Fibroblast of lung (primary cell): ENCODE results near the gene PRAMEF4. TPM values are rescaled to one million over a fixed set of nuclear protein-coding genes. Genes with fewer than 3 reads are reported as not detected.
"Not testable (repeated sequence)": the region's sequence is repeated elsewhere in the genome, so short reads cannot be mapped to it uniquely, and the experiment has no call there.

Source experiments
- DNase-seq, 2 donors: peaks; one replicate each; pipeline versions ENCODE4 v3.0.0 to v3.0.0-alpha.2; 2010; ENCODE audit warnings: low read depth in 2 of 2
- H2AFZ ChIP-seq: 2 replicates; pipeline ENCODE4 v1.5.1; 2012; ENCODE audit warnings: low read length, control low read depth, inconsistent platforms
- H3K27ac ChIP-seq: 2 replicates; pipeline ENCODE4 v1.5.1; 2011; ENCODE audit warnings: low read length, control low read depth; ENCODE audit not compliant: insufficient read depth
- H3K27me3 ChIP-seq: 2 replicates; pipeline ENCODE4 v1.5.1; 2011; ENCODE audit warnings: mild to moderate bottlenecking, low read length; ENCODE audit not compliant: control insufficient read depth, insufficient read depth
- H3K36me3 ChIP-seq: 2 replicates; pipeline ENCODE4 v1.5.1; 2011; ENCODE audit warnings: low read length; ENCODE audit not compliant: control insufficient read depth, insufficient read depth
- H3K4me1 ChIP-seq: 2 replicates; pipeline ENCODE4 v1.5.1; 2011; ENCODE audit warnings: low read length; ENCODE audit not compliant: control insufficient read depth, insufficient read depth; ENCODE audit errors: extremely low read depth
- H3K4me2 ChIP-seq: 2 replicates; pipeline ENCODE4 v1.5.1; 2011; ENCODE audit warnings: low read length, control low read depth; ENCODE audit not compliant: insufficient read depth; ENCODE audit errors: extremely low read depth
- H3K4me3 ChIP-seq, 4 experiments: fragments of 200-600 bp in 1 of 4; sonication (generic) in 1 of 4; replicated peaks in 1 of 4; 2 replicates each; pipeline ENCODE4 v1.5.1; 2011 to 2016; ENCODE audit warnings: low read length in 4 of 4, low read depth in 3 of 4, mild to moderate bottlenecking in 3 of 4, control low read depth in 2 of 4, inconsistent platforms in 1 of 4, mixed read lengths in 1 of 4; ENCODE audit not compliant: insufficient read depth in 1 of 4; ENCODE audit errors: control extremely low read depth in 1 of 4
- H3K79me2 ChIP-seq: 2 replicates; pipeline ENCODE4 v1.5.1; 2012; ENCODE audit warnings: mild to moderate bottlenecking, low read length, inconsistent platforms; ENCODE audit not compliant: control insufficient read depth, insufficient read depth
- H3K9ac ChIP-seq: 2 replicates; pipeline ENCODE4 v1.5.1; 2011; ENCODE audit warnings: mild to moderate bottlenecking, low read length, control low read depth; ENCODE audit not compliant: insufficient read depth
- H3K9me3 ChIP-seq: 2 replicates; pipeline ENCODE4 v1.5.1; 2012; ENCODE audit warnings: low read depth, low read length; ENCODE audit not compliant: control insufficient read depth, insufficient read depth
- H4K20me1 ChIP-seq: 2 replicates; pipeline ENCODE4 v1.5.1; 2011; ENCODE audit warnings: low read length; ENCODE audit not compliant: control insufficient read depth, insufficient read depth; ENCODE audit errors: extremely low read depth
- EZH2 ChIP-seq: IDR thresholded peaks from 2 replicates; pipeline ENCODE4 v1.5.1; 2012; ENCODE audit warnings: low read length, control low read depth, mild to moderate bottlenecking; ENCODE audit errors: missing control alignments
- polyA plus RNA-seq, 2 donors: library from polyadenylated mRNA; depleted of rRNA in 1 of 2; stranded (reverse) in 1 of 2; unstranded in 1 of 2; fragments of >200 nt; gene quantifications; 2 replicates each; pipeline ENCODE4 v1.2.1, GENCODE V29; 2011 to 2012; ENCODE audit warnings: missing spikeins in 1 of 2
- total RNA-seq: library from RNA; depleted of rRNA; stranded (reverse); fragments of >200 nt; gene quantifications from 2 replicates; pipeline ENCODE4 v1.2.1, GENCODE V29; 2014
- TF ChIP-seq, protein P1 (sequence below), 2 donors: IDR thresholded peaks in 1 of 2; conservative IDR thresholded peaks in 1 of 2; 1 replicate in 1 of 2; 2 replicates in 1 of 2; pipeline ENCODE4 v1.5.1; 2011 to 2012; ENCODE audit warnings: low read length in 2 of 2, control low read depth in 1 of 2, inconsistent platforms in 1 of 2, low read depth in 1 of 2, mild to moderate bottlenecking in 1 of 2

The PRAMEF4 gene
- total and polyA plus RNA-seq, 2 donors (not counting 1 experiment from before 2014, with no cell fraction given): not detected

DNA sequence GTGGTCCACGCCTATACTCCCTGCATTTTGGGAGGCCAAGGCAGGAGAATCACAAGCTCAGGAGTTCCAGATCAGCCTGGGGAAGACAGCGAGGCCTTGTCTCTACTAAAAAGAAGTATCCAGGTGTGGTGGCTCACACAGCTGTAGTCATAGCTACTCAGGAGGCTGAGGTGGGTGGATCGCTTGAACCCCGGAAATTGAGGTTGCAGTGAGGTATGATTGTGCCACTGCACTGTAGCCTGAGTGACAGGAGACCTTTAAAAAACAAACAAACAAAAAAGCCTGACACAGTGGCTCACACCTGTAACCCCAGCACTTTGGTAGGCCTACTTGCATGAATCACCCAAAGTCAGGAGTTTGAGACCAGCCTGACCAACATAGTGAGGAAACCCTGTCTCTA lies 7.5 kb downstream of the PRAMEF4 start:
- not testable (repeated sequence) for H3K4me1 ChIP-seq, H3K79me2 ChIP-seq, H3K9ac ChIP-seq, H3K36me3 ChIP-seq, H4K20me1 ChIP-seq, H2AFZ ChIP-seq, DNase-seq, H3K4me3 ChIP-seq, H3K9me3 ChIP-seq, H3K27me3 ChIP-seq, H3K4me2 ChIP-seq, H3K27ac ChIP-seq

DNA sequence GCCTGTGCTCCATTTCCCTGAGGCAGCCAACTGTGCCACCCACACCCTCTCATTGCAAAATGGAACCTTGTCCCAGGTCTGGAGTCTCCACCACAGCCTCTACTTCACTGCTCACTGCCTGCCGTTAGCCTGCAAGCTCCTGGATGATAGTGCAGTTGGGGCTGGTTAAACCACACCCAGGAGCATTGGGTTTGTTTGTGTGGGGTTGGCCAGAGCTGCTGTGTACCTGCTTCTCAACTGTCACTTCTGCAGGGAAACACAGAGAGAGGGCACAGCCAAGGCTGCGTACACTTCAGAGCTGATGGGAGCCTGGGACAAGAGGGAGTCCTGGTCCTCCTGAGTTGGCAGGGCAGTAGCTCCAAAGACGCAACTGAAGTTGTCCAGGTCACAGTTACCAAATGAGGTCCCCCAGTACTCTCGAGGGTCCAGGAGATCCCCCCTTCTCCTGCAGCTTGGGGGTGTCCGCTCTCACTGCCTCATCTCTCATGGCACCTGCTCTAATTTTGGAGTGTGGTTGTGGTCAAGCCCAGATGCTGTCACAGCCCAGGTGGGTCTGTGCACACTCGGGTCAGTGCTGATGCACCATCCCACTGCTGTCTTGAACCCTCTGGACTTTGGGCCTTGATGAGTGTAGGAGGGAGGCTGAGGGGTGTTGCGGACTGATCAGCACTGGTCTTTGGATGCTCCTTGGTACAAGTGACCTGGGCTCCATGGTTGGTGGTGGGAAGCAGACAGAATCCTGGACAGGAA lies 22.7 kb downstream of the PRAMEF4 start:
- H3K36me3 ChIP-seq, H3K9me3 ChIP-seq, H3K79me2 ChIP-seq, H4K20me1 ChIP-seq, H3K27me3 ChIP-seq, H3K9ac ChIP-seq, H3K27ac ChIP-seq, H2AFZ ChIP-seq, H3K4me2 ChIP-seq, H3K4me1 ChIP-seq, DNase-seq, H3K4me3 ChIP-seq: not testable (repeated sequence)

DNA sequence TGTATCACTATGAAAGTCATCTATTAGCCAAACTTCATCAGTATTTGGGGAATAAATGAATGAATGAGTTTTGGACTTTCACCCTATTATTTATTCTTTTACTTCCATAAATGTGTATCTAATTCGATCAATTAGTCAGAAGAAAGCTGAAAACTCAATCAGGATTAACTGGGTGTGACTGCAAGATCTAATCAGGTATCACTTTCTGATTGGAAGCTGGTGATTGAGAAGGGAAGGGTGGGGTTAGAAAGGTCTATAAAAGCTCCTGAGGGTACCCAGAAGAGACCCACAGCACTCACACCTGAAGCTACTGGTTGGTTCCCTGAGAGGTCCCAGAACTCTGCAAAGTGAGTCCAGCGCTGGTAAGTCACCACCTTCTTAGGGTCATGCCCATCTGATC lies 29.2 kb downstream of the PRAMEF4 start, which contains the start of gene PRAMEF2:
PRAMEF2 (plus strand) TSS at position 301 of the 400 bp plus-strand sequence. CDS start 1,924 bp downstream, outside the sequence.
- not testable (repeated sequence) for H3K36me3 ChIP-seq, H3K9me3 ChIP-seq, H4K20me1 ChIP-seq, H3K4me2 ChIP-seq, H3K9ac ChIP-seq, H3K79me2 ChIP-seq, DNase-seq, H3K27ac ChIP-seq, H3K4me3 ChIP-seq, H2AFZ ChIP-seq, H3K27me3 ChIP-seq, H3K4me1 ChIP-seq

DNA sequence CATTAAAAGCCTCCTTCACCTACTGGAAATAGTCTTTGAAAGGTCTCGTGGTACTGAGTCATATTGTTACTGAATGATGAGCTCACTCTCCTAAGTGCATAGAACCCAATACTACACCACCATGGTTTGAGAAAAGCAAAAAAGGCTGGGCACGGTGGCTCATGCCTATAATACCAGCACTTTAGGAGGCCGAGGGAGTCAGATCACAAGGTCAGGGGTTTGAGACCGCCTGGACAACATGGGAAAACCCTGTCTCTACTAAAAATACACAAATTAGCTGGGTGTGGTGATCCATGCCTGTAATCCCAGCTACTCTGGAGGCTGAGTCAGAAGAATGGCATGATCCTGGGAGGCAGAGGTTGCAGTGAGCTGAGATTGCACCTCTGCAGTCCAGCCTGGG lies 34.2 kb downstream of the PRAMEF4 start:
- Histone ChIP-seq H3K27me3 (no peaks in the 10 kb centered on the region), H3K4me1 (no peaks in the 10 kb centered on the region), H3K9me3 (no peaks in the 10 kb centered on the region), H3K79me2 (no peaks in the 10 kb centered on the region), H3K36me3 (no peaks in the 10 kb centered on the region), H3K4me2 (no peak overlapping the region), H3K9ac (no peak overlapping the region), H3K27ac (no peak overlapping the region), H3K4me3 (no peak overlapping the region), H2AFZ (no peak overlapping the region), H4K20me1 (no peaks in the 10 kb centered on the region)
- no peak for TF ChIP-seq EZH2
- TF ChIP-seq, protein P1, sequence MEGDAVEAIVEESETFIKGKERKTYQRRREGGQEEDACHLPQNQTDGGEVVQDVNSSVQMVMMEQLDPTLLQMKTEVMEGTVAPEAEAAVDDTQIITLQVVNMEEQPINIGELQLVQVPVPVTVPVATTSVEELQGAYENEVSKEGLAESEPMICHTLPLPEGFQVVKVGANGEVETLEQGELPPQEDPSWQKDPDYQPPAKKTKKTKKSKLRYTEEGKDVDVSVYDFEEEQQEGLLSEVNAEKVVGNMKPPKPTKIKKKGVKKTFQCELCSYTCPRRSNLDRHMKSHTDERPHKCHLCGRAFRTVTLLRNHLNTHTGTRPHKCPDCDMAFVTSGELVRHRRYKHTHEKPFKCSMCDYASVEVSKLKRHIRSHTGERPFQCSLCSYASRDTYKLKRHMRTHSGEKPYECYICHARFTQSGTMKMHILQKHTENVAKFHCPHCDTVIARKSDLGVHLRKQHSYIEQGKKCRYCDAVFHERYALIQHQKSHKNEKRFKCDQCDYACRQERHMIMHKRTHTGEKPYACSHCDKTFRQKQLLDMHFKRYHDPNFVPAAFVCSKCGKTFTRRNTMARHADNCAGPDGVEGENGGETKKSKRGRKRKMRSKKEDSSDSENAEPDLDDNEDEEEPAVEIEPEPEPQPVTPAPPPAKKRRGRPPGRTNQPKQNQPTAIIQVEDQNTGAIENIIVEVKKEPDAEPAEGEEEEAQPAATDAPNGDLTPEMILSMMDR (conservative IDR thresholded peaks at IDR 0.05 in 1 of 2, IDR thresholded peaks at IDR 0.05 in 1 of 2; ENCODE audit: low read depth in 1 of 2, low read length in 2 of 2): no peak
- DNase-seq: no peak

DNA sequence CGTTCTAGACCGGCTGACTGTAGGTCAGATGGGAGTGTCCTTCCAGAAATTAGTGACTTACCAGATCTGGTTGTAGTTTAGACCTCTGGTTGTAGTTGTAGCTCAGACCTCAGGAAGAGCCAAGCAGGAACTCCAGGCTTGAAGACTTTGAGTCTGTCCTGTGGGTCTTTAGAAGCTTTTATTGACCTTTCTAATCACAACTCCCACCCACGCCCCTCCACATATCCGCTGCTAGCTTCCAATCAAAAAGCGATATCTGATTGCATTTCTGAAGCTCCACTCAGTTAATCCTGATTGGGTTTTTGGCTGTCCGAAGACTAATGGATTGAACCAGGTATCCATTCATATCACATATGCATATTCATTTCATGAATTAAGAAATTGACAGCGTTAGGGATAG lies 37.4 kb downstream of the PRAMEF4 start, which contains the start of gene HNRNPCL1:
HNRNPCL1 (minus strand) TSS at position 101 of the 400 bp plus-strand sequence. CDS start 431 bp downstream, outside the sequence.
- H4K20me1 ChIP-seq, H3K9me3 ChIP-seq, H3K36me3 ChIP-seq, H3K27me3 ChIP-seq, DNase-seq, H3K79me2 ChIP-seq, H3K9ac ChIP-seq, H3K4me3 ChIP-seq, H3K4me2 ChIP-seq, H2AFZ ChIP-seq, H3K4me1 ChIP-seq, H3K27ac ChIP-seq: not testable (repeated sequence)

DNA sequence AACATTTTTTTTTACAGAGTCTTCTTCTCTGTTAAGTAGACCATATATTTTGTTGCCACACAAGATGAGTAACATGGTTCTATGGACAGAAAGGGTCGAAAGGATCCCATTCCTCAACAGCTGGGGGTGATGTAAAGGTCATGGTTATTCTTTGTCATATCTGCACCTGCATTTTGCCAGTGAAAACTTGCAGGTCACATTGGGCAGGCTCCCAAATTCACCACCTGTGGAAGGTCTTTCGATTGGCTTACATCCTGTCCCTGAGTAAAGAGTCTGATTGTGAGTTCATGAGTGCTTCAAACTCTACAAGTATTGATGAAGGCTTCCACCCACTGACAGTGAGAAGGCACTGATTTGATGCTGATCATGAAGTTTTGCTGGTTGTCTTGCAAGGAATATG lies 52.8 kb downstream of the PRAMEF4 start:
- not testable (repeated sequence) for H3K4me3 ChIP-seq, DNase-seq, H2AFZ ChIP-seq, H4K20me1 ChIP-seq, H3K4me1 ChIP-seq, H3K79me2 ChIP-seq, H3K4me2 ChIP-seq, H3K27ac ChIP-seq, H3K9me3 ChIP-seq, H3K27me3 ChIP-seq, H3K36me3 ChIP-seq, H3K9ac ChIP-seq
